OCI-M2 (cell line): ENCODE results near the gene RPL27A.

ENCODE experiments used
- DNase-seq: peaks from one replicate; lab custom pipeline; 2025; ENCODE audit not compliant: unreplicated experiment; lab: John Stamatoyannopoulos, UW

Gene RPL27A

GRCh38 chr11:8720352-8720751 lies 37.8 kb downstream of the RPL27A start:
- DNase-seq, result no peak

- no peak for DNase-seq
Measured at GRCh38 chr11:8720868-8721608, 38.4 kb downstream of the RPL27A start.

GRCh38 chr11:8721609-8722500 lies 39.3 kb downstream of the RPL27A start:
- no peak for DNase-seq

- no peak for DNase-seq
Measured at GRCh38 chr11:8722809-8723208, 40.2 kb downstream of the RPL27A start.

GRCh38 chr11:8723711-8724110 lies 41.1 kb downstream of the RPL27A start:
- DNase-seq, result no peak

GRCh38 chr11:8724682-8725081 lies 42.1 kb downstream of the RPL27A start:
- DNase-seq, result no peak

- no peak for DNase-seq
Measured at GRCh38 chr11:8726395-8726794, 43.8 kb downstream of the RPL27A start.

GRCh38 chr11:8728563-8728962 lies 46.0 kb downstream of the RPL27A start:
- DNase-seq, result no peak

GRCh38 chr11:8729067-8729466 lies 46.5 kb downstream of the RPL27A start:
- DNase-seq, result no peak

GRCh38 chr11:8729837-8730696 lies 47.5 kb downstream of the RPL27A start:
- DNase-seq, result no peak

GRCh38 chr11:8730697-8731020 lies 48.1 kb downstream of the RPL27A start:
- no peak for DNase-seq

GRCh38 chr11:8731647-8732323 lies 49.2 kb downstream of the RPL27A start:
- DNase-seq, result no peak

- DNase-seq, result no peak
Measured at GRCh38 chr11:8732324-8732670, 49.7 kb downstream of the RPL27A start.

- DNase-seq, result no peak
Measured at GRCh38 chr11:8732748-8733241, 50.2 kb downstream of the RPL27A start.

- no peak for DNase-seq
Measured at GRCh38 chr11:8733852-8734251, 51.3 kb downstream of the RPL27A start.

GRCh38 chr11:8735094-8735493 lies 52.5 kb downstream of the RPL27A start:
- DNase-seq, result no peak

GRCh38 chr11:8739309-8739793 lies 56.8 kb downstream of the RPL27A start:
- DNase-seq, result no peak
